Astrocyte (in vitro differentiated cells and primary cell): ENCODE data around the gene RCN2. TPM values are rescaled to one million over a fixed set of nuclear protein-coding genes. Genes with fewer than 3 reads are reported as not detected.

Source experiments
- DNase-seq: peaks from one replicate; pipeline ENCODE4 v3.0.0-alpha.2; 2010; ENCODE audit warnings: low read depth
- FAIRE-seq: peaks from 2 replicates; lab custom pipeline; 2011; peaks lifted over from hg19 to GRCh38; lab: Jason Lieb, UNC
- H2AFZ ChIP-seq: 2 replicates; pipeline ENCODE4 v1.6.0; 2012; ENCODE audit warnings: low read depth, low read length, inconsistent platforms
- H3K27ac ChIP-seq: 2 replicates; pipeline ENCODE4 v1.5.1; 2011; ENCODE audit warnings: low read depth, low read length, inconsistent platforms
- H3K27me3 ChIP-seq: 2 replicates; pipeline ENCODE4 v1.6.0; 2011; ENCODE audit warnings: low read length, inconsistent platforms; ENCODE audit not compliant: insufficient read depth
- H3K36me3 ChIP-seq: 2 replicates; pipeline ENCODE4 v1.5.1; 2011; ENCODE audit warnings: low read length, inconsistent platforms; ENCODE audit not compliant: insufficient read depth
- H3K4me1 ChIP-seq: 2 replicates; pipeline ENCODE4 v1.5.1; 2011; ENCODE audit warnings: low read length, inconsistent platforms; ENCODE audit not compliant: insufficient read depth
- H3K4me2 ChIP-seq: 2 replicates; pipeline ENCODE4 v1.6.0; 2012; ENCODE audit warnings: low read length, inconsistent platforms
- H3K4me3 ChIP-seq: 2 replicates; pipeline ENCODE4 v1.5.1; 2011; ENCODE audit warnings: low read depth, mild to moderate bottlenecking, low read length, inconsistent platforms; ENCODE audit not compliant: insufficient read depth
- H3K79me2 ChIP-seq: 2 replicates; pipeline ENCODE4 v1.6.0; 2012; ENCODE audit warnings: mild to moderate bottlenecking, low read length, inconsistent platforms; ENCODE audit not compliant: insufficient read depth
- H3K9ac ChIP-seq: 2 replicates; pipeline ENCODE4 v1.6.0; 2012; ENCODE audit warnings: mild to moderate bottlenecking, low read length, inconsistent platforms
- H3K9me3 ChIP-seq: 2 replicates; pipeline ENCODE4 v1.5.1; 2012; ENCODE audit warnings: low read depth, mild to moderate bottlenecking, low read length, inconsistent platforms; ENCODE audit not compliant: insufficient read depth
- H4K20me1 ChIP-seq: 2 replicates; pipeline ENCODE4 v1.6.0; 2012; ENCODE audit warnings: low read length, inconsistent platforms; ENCODE audit not compliant: insufficient read depth
- H3K27ac Mint-ChIP-seq: one replicate; pipeline ENCODE4 v1.8.0; 2021; ENCODE audit warnings: mild to moderate bottlenecking, mixed read lengths; ENCODE audit not compliant: unreplicated experiment
- H3K27me3 Mint-ChIP-seq: one replicate; pipeline ENCODE4 v1.8.0; 2021; ENCODE audit warnings: low read depth, mixed read lengths; ENCODE audit not compliant: unreplicated experiment
- H3K36me3 Mint-ChIP-seq: one replicate; pipeline ENCODE4 v1.8.0; 2021; ENCODE audit warnings: low read depth, mixed read lengths; ENCODE audit not compliant: unreplicated experiment
- H3K4me1 Mint-ChIP-seq: one replicate; pipeline ENCODE4 v1.8.0; 2021; ENCODE audit warnings: low read depth, mixed read lengths; ENCODE audit not compliant: unreplicated experiment
- H3K4me3 Mint-ChIP-seq: one replicate; pipeline ENCODE4 v1.8.0; 2021; ENCODE audit warnings: mild to moderate bottlenecking, moderate library complexity, mixed read lengths; ENCODE audit not compliant: unreplicated experiment
- H3K9me3 Mint-ChIP-seq: one replicate; pipeline ENCODE4 v1.8.0; 2021; ENCODE audit warnings: mild to moderate bottlenecking, mixed read lengths; ENCODE audit not compliant: unreplicated experiment
- CTCF ChIP-seq: IDR thresholded peaks from 2 replicates; pipeline ENCODE4 v1.5.1; 2011; ENCODE audit warnings: low read depth, mild to moderate bottlenecking, inconsistent platforms, low read length, moderate library complexity; ENCODE audit not compliant: insufficient read depth
- EZH2 ChIP-seq: IDR thresholded peaks from 2 replicates; pipeline ENCODE4 v1.6.1; 2012; ENCODE audit warnings: mild to moderate bottlenecking, low read length, inconsistent platforms; ENCODE audit not compliant: insufficient read depth
- total RNA-seq: library from RNA; stranded (reverse); gene quantifications from 2 replicates; pipeline ENCODE4 v1.2.1, GENCODE V29; 2021

RCN2 gene
- total RNA-seq, 1 donor from 2014 or later, result 80.2 TPM

GRCh38 chr15:76987896-76988860 lies 56.6 kb downstream of the RCN2 start:
- H3K4me3 ChIP-seq, result no peak overlapping the region
- no peaks in the 10 kb centered on the region for H3K79me2 ChIP-seq
- H3K9me3 Mint-ChIP-seq, result no peaks in the 10 kb centered on the region
- H3K36me3 Mint-ChIP-seq, result no peaks in the 10 kb centered on the region
- no peak overlapping the region for H2AFZ ChIP-seq
- no peak overlapping the region for H3K27ac ChIP-seq
- peaks cover 22% of the 10 kb centered on the region for H3K27me3 Mint-ChIP-seq
- no peak overlapping the region for H3K27ac Mint-ChIP-seq
- no peaks in the 10 kb centered on the region for H3K36me3 ChIP-seq
- TF ChIP-seq EZH2 (no peak), CTCF (no peak)
- FAIRE-seq, result no peak
- no peaks in the 10 kb centered on the region for H3K9me3 ChIP-seq
- H3K4me3 Mint-ChIP-seq, result no peak overlapping the region
- H3K4me1 ChIP-seq, result no peaks in the 10 kb centered on the region
- H3K4me1 Mint-ChIP-seq, result no peaks in the 10 kb centered on the region
- no peak overlapping the region for H3K4me2 ChIP-seq
- H3K27me3 ChIP-seq, result no peaks in the 10 kb centered on the region
- no peak for DNase-seq
- no peaks in the 10 kb centered on the region for H4K20me1 ChIP-seq
- no peak overlapping the region for H3K9ac ChIP-seq

GRCh38 chr15:76988867-76989780 lies 57.6 kb downstream of the RCN2 start:
- FAIRE-seq (no peak), DNase-seq (no peak)
- no peaks in the 10 kb centered on the region for H3K4me1 Mint-ChIP-seq
- Histone ChIP-seq H3K27ac (no peak overlapping the region), H3K79me2 (no peaks in the 10 kb centered on the region), H3K9ac (no peak overlapping the region), H3K27me3 (no peaks in the 10 kb centered on the region), H3K9me3 (no peaks in the 10 kb centered on the region), H4K20me1 (no peaks in the 10 kb centered on the region), H2AFZ (no peak overlapping the region), H3K36me3 (no peaks in the 10 kb centered on the region), H3K4me3 (no peak overlapping the region), H3K4me1 (no peaks in the 10 kb centered on the region), H3K4me2 (no peak overlapping the region)
- H3K4me3 Mint-ChIP-seq, result no peak overlapping the region
- H3K36me3 Mint-ChIP-seq, result no peaks in the 10 kb centered on the region
- H3K27me3 Mint-ChIP-seq, result peaks cover 29% of the 10 kb centered on the region
- no peak overlapping the region for H3K27ac Mint-ChIP-seq
- no peak for TF ChIP-seq CTCF
- TF ChIP-seq EZH2, result no peak
- H3K9me3 Mint-ChIP-seq, result no peaks in the 10 kb centered on the region
